HepG2 (cell line): ENCODE results near the gene OSBP. TPM values are rescaled to one million over a fixed set of nuclear protein-coding genes. Genes with fewer than 3 reads are reported as not detected.

ENCODE experiments used
- ATAC-seq: fragments of 200-7000 bp; cut with Tn5 transposase; 3 replicates; pipeline ENCODE4 v1.9.1; 2020; ENCODE audit warnings: mild to moderate bottlenecking, moderate library complexity
- BruUV-seq: library from RNA; stranded (reverse); fragments of 400-500 nt; replicated peaks from 2 replicates; lab custom pipeline; 2021; lab: Mats Ljungman, UMichigan
- CTCF ChIA-PET: fragments of 300-600 bp; formaldehyde crosslinking; extraction: SDS; loops from one replicate; lab custom pipeline; 2021; ENCODE audit warnings: low total read pairs, inconsistent platforms, low intra/inter-chr PET ratio; lab: Yijun Ruan, JAX
- POLR2A ChIA-PET: fragments of 350-600 bp; sonication (Branson Sonifier 250); formaldehyde crosslinking; loops from one replicate; lab custom pipeline; 2020; ENCODE audit warnings: antibody characterized with exemption, inconsistent platforms; lab: Yijun Ruan, JAX
- DNase-seq: peaks from one replicate; pipeline ENCODE4 v3.0.0-alpha.2; 2015; ENCODE audit warnings: low spot score
- FAIRE-seq: peaks from 3 replicates; lab custom pipeline; 2011; peaks lifted over from hg19 to GRCh38; lab: Jason Lieb, UNC
- H2AFZ ChIP-seq: one replicate; pipeline ENCODE4 v1.6.1; 2011; ENCODE audit warnings: low read length, inconsistent platforms
- H3K27ac ChIP-seq: fragments of 300-600 bp; 3 replicates; pipeline ENCODE4 v1.8.0; 2011; ENCODE audit warnings: mixed run types, mild to moderate bottlenecking, mixed read lengths, low read length, inconsistent platforms; ENCODE audit not compliant: insufficient read depth; ENCODE audit errors: extremely low read length
- H3K27me3 ChIP-seq, 2 experiments: fragments of 200-600 bp in 1 of 2; 2 replicates in 1 of 2; 3 replicates in 1 of 2; pipeline versions ENCODE4 v1.6.0 to v1.8.0; 2011; ENCODE audit warnings: low read length in 2 of 2, mild to moderate bottlenecking in 2 of 2, moderate library complexity in 2 of 2, inconsistent platforms in 1 of 2; ENCODE audit not compliant: insufficient read depth in 2 of 2, control insufficient read depth in 1 of 2
- H3K36me3 ChIP-seq, 2 experiments: fragments of 200-600 bp in 1 of 2; replicated peaks in 1 of 2; 2 replicates in 1 of 2; 3 replicates in 1 of 2; pipeline versions ENCODE4 v1.5.1 to v1.8.0; 2011; ENCODE audit warnings: low read length in 2 of 2, inconsistent platforms in 1 of 2; ENCODE audit not compliant: insufficient read depth in 2 of 2, control insufficient read depth in 1 of 2
- H3K4me1 ChIP-seq: 2 replicates; pipeline ENCODE4 v1.5.1; 2012; ENCODE audit warnings: low read length, inconsistent platforms; ENCODE audit not compliant: insufficient read depth
- H3K4me2 ChIP-seq: 2 replicates; pipeline ENCODE4 v1.6.0; 2011; ENCODE audit warnings: low read depth, low read length, inconsistent platforms
- H3K4me3 ChIP-seq, 3 experiments: fragments of 200-600 bp in 1 of 3; sonication (generic), shearing (Covaris generic) in 1 of 3; replicated peaks in 1 of 3; 2 replicates each; pipeline ENCODE4 v1.5.1; 2011 to 2016; ENCODE audit warnings: low read length in 3 of 3, inconsistent platforms in 2 of 3, low read depth in 2 of 3, mild to moderate bottlenecking in 2 of 3, control low read depth in 1 of 3, mixed read lengths in 1 of 3; ENCODE audit not compliant: insufficient read depth in 1 of 3
- H3K79me2 ChIP-seq: one replicate; pipeline ENCODE4 v1.6.1; 2011; ENCODE audit warnings: low read length, inconsistent platforms; ENCODE audit not compliant: insufficient read depth
- H3K9ac ChIP-seq: 2 replicates; pipeline ENCODE4 v1.6.0; 2011; ENCODE audit warnings: mild to moderate bottlenecking, low read depth, low read length, inconsistent platforms; ENCODE audit not compliant: insufficient read depth
- H3K9me3 ChIP-seq: 2 replicates; pipeline ENCODE4 v1.5.1; 2012; ENCODE audit warnings: mild to moderate bottlenecking, low read length
- H4K20me1 ChIP-seq: 2 replicates; pipeline ENCODE4 v1.6.0; 2011; ENCODE audit warnings: inconsistent platforms, mild to moderate bottlenecking, low read length, moderate library complexity; ENCODE audit not compliant: insufficient read depth
- MAFF ChIP-seq: IDR thresholded peaks from 2 replicates; pipeline ENCODE4 v1.6.1; 2011; ENCODE audit warnings: low read depth, low read length, improper control_type of control experiment
- MAFK ChIP-seq, 2 experiments: IDR thresholded peaks in 1 of 2; conservative IDR thresholded peaks in 1 of 2; 2 replicates each; pipeline ENCODE4 v1.6.1; 2011; ENCODE audit warnings: improper control_type of control experiment in 2 of 2, low read length in 2 of 2
- NFE2L2 ChIP-seq: fragments of 150-350 bp; IDR thresholded peaks from 2 replicates; pipeline ENCODE4 v1.6.1; 2014; ENCODE audit warnings: low read length
- RARA ChIP-seq: IDR thresholded peaks from 2 replicates; pipeline ENCODE4 v1.6.1; 2016; ENCODE audit warnings: missing genetic modification reagents, missing compliant biosample characterization
- SP4 ChIP-seq: sonication (generic); formaldehyde crosslinking; IDR thresholded peaks from 2 replicates; pipeline ENCODE4 v1.8.1; 2023; ENCODE audit warnings: mild to moderate bottlenecking, missing genetic modification reagents
- ZBTB20 ChIP-seq: sonication (generic); formaldehyde crosslinking; IDR thresholded peaks from 2 replicates; pipeline ENCODE4 v1.8.1; 2023; ENCODE audit warnings: missing genetic modification reagents, low read depth, mild to moderate bottlenecking, borderline replicate concordance
- ZNF460 ChIP-seq: sonication (generic); formaldehyde crosslinking; IDR thresholded peaks from 2 replicates; pipeline ENCODE4 v1.5.1; 2020; ENCODE audit warnings: missing genetic modification reagents, mild to moderate bottlenecking, borderline replicate concordance
- ZNF563 ChIP-seq: sonication (generic); formaldehyde crosslinking; IDR thresholded peaks from 2 replicates; pipeline ENCODE4 v1.8.0; 2022; ENCODE audit warnings: mild to moderate bottlenecking, moderate library complexity, missing genetic modification reagents
- WGBS: methylation state at CpG from one replicate; pipeline ENCODE4 v1.1.6; 2017; ENCODE audit warnings: low lambda C conversion rate; 5-methylcytosine and 5-hydroxymethylcytosine counted together
- in situ Hi-C: cut with HindIII; loops from 2 replicates; pipeline ENCODE4 v1.10.0; 2017; ENCODE audit warnings: low pct_unique_long_range_greater_than_20kb; ENCODE audit not compliant: extremely low pct_ligation_motif_present
- intact Hi-C: fragments of 100-400 bp; cut with micrococcal nuclease; formaldehyde crosslinking; loops from one replicate; pipeline ENCODE4 v1.10.0; 2022; ENCODE audit not compliant: unreplicated experiment
- polyA plus RNA-seq, 8 experiments: library from polyadenylated mRNA; depleted of rRNA in 3 of 8; stranded (reverse) in 7 of 8; unstranded in 1 of 8; fragments of >200 nt; fragmentation: Illumina TruSeq in 4 of 8; extraction: Trizol in 4 of 8; gene quantifications; 2 replicates each; pipeline versions ENCODE4 v1.2.1 to v1.2.3, GENCODE V29; 2011 to 2016; ENCODE audit warnings: low read depth in 4 of 8, missing spikeins in 1 of 8, mixed read lengths in 1 of 8; ENCODE audit not compliant: insufficient read depth in 1 of 8
- total RNA-seq, 5 experiments: library from RNA; depleted of rRNA; stranded (reverse); fragments of >200 nt; fragmentation: Illumina TruSeq; extraction: Trizol; gene quantifications; 2 replicates each; pipeline ENCODE4 v1.2.3, GENCODE V29; 2016; ENCODE audit warnings: low read depth in 1 of 5

Gene OSBP
- total and polyA plus RNA-seq, 2 of the 13 experiments (the other 11 are each of a cell fraction or from before 2014, with no cell fraction given): 12.1 to 13.5 TPM

DNA sequence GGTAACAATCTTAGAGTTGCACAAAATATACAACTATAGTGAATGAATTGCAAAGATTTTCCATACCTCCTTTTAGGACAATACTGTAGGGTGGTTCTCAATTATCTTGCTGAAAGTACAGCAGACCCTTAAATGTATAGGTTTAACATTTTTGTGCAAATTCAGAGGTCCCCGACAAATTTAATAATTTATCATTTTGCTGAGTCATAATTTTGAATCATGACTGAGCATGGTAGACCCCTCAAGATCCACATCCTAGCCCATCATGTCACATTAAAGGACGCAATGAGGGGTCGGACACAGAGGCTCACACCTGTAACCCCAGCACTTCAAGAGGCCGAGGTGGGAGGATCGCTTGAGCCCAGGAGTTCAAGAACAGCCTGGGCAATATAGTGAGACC is 43.5 kb downstream of the OSBP start:
- H3K27ac ChIP-seq: no peak overlapping the region
- H3K4me1 ChIP-seq: peaks cover 18% of the 10 kb centered on the region; the same call in 1 of the 2 replicates
- ATAC-seq (no peak), DNase-seq (no peak), FAIRE-seq (no peak)
- no peak overlapping the region for H3K9ac ChIP-seq
- no peak overlapping the region for H3K4me3 ChIP-seq
- CTCF ChIA-PET: no interaction called here
- TF ChIP-seq MAFK (conservative IDR thresholded peaks at IDR 0.05 in 1 of 2, IDR thresholded peaks at IDR 0.05 in 1 of 2; ENCODE audit: low read length in 2 of 2): peak; percentile 69 to 81
- no peak for TF ChIP-seq ZNF563 (CRISPR knock-in tag)
- TF ChIP-seq NFE2L2: peak; percentile 77
- peak; percentile 68 for TF ChIP-seq MAFF
- H3K9me3 ChIP-seq: no peaks in the 10 kb centered on the region
- no peaks in the 10 kb centered on the region for H4K20me1 ChIP-seq
- H3K27me3 ChIP-seq: no peaks in the 10 kb centered on the region
- POLR2A ChIA-PET: no interaction called here
- H3K36me3 ChIP-seq: peaks cover 9 to 21% of the 10 kb centered on the region in 2 experiments
- H3K4me2 ChIP-seq: no peak overlapping the region
- intact Hi-C loops: no loop called here
- no peaks in the 10 kb centered on the region for H3K79me2 ChIP-seq
- no TSS peak for BruUV-seq
- no peak overlapping the region for H2AFZ ChIP-seq
- whole genome bisulfite sequencing: 97% methylated on average over 5 of the region's 5 CpGs
- in situ Hi-C loops: no loop called here

DNA sequence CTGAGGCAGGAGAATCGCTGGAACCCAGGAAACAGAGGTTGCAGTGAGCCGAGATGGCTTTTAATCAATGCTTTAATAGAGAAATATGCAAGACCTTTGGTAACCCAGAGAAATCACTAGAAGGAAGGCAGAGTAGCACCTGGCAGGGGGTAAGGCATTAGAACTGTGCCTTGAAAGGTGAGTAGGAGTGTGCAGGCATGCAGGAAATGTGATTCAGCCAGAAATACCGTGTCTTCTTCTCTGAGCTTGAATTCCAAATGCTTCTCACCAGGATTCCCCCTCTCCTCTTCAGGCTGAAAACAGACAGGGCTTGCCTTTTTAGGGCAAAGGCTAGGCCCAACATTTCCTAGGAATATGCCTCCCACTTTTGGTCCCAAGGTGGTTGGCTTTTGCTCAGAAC is 53.3 kb downstream of the OSBP start:
- Histone ChIP-seq H3K4me2 (no peak overlapping the region), H3K9ac (no peak overlapping the region), H3K27ac (no peak overlapping the region), H3K4me3 (no peak overlapping the region), H2AFZ (no peak overlapping the region), H4K20me1 (no peaks in the 10 kb centered on the region), H3K9me3 (no peaks in the 10 kb centered on the region)
- ChIA-PET CTCF (no interaction called here), POLR2A (no interaction called here)
- no peak for ATAC-seq
- 92% methylated on average over 2 of the region's 3 CpGs for WGBS
- intact Hi-C loops: no loop called here
- BruUV-seq: no TSS peak
- TF ChIP-seq RARA (no peak), ZBTB20 (no peak), ZNF460 (CRISPR knock-in tag) (peak; percentile 50; the same call in 1 of the 2 replicates), SP4 (CRISPR knock-in tag) (no peak)
- TF ChIP-seq, all 625 proteins: peak for 1
- Histone ChIP-seq H3K4me1 (peaks cover 51% of the 10 kb centered on the region), H3K79me2 (no peaks in the 10 kb centered on the region), H3K36me3 (no peaks in the 10 kb centered on the region), H3K27me3 (no peaks in the 10 kb centered on the region; a peak in 1 of 5 replicates)
- in situ Hi-C loops: no loop called here
- FAIRE-seq (no peak), DNase-seq (no peak)
